Measurements from ENCODE around the gene LRCH3.
"Not testable (repeated sequence)": the region's sequence is repeated elsewhere in the genome, so short reads cannot be mapped to it uniquely, and the experiment has no call there.

LRCH3 gene

DNA sequence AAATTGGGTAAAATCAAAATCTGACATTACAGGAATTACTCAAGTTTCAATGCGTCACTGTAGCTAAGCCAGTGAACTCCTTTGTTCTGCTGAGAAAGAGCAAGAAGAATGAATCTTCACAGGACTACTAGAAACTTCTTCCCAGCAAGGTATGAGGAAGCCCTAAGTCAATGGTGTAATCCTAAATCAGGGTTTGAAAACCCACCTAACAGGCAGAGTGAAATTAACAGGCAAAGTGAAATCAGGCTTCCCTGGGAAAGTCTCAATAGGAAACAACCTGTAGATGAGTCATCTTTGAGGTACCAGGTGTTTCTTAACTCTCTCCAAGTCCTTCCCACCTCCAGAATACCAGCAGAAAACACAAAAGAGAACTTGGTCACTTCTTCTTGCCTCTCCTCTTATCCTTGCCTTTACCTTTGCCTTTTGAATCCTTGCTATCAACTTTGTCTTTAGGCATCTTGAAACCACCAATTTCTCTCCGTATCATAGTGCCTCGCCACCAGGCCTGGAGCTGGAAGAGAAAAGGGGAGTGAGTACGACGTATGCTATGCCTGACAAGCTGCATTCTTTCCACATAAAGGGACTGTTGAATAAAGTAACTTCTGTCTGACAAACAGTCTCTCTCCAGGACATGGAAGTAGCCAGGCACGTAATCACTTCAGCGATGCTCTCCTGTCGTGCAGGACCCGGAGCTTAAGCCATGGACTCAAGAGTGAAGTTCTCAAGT is 98.3 kb downstream of the LRCH3 start:
- DNase-seq = no peak

DNA sequence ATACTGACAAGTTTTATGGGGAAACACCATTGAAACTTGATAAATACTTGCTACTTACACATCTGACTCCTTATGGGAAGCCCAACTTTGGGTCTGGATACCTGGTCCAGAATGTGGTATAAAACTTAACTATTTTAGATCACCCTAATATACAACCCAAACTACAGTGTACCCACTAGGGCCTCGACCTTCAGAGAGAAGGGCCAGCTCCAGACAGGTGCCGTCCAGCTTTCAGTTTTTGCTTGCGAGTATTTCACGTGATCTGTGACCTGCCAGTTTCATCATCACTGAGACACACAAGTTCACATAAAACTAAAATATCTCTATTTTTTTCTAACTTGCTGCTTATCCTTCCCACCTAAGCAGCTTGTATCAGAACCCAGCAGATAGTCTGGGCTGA is 99.6 kb downstream of the LRCH3 start:
- DNase-seq = no peak

DNA sequence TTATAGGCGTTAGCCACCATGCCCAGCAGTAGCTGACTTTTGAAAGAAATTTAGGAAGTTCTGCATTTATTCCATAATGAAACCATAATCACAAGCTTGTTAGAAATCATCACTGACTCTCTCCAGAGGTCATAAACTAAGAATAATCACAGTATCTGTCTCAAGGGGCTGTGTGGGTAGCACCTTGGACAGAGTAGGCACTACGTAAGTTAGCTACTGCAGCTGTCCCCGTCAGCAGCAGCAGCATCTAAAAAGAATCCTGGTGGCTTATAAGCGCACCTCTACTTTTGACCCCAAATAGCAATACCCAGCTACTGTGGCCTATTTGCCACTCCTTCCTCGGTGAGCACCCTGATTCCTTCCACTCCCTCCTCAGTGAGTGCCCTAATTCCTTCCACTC is 101.1 kb downstream of the LRCH3 start:
- no peak for DNase-seq

DNA sequence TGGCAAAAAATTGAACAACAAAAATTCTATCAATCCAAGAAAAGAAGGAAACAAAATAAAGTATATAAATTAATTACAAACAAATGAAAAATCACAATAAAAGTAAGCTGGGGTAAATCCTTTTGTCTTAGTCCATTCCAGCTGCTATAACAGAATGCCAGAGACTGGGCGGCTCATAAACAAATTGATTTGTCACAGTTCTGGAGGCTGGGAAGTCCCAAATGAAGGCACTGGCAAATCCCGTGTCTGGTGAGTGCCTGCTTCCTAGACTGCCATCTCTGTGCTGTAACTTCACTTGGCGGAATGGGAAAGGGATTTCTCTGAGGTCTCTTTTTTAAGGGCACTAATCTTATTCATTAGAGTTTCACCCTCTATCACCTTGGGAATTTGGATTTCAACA is 105.4 kb downstream of the LRCH3 start:
- DNase-seq = no peak

DNA sequence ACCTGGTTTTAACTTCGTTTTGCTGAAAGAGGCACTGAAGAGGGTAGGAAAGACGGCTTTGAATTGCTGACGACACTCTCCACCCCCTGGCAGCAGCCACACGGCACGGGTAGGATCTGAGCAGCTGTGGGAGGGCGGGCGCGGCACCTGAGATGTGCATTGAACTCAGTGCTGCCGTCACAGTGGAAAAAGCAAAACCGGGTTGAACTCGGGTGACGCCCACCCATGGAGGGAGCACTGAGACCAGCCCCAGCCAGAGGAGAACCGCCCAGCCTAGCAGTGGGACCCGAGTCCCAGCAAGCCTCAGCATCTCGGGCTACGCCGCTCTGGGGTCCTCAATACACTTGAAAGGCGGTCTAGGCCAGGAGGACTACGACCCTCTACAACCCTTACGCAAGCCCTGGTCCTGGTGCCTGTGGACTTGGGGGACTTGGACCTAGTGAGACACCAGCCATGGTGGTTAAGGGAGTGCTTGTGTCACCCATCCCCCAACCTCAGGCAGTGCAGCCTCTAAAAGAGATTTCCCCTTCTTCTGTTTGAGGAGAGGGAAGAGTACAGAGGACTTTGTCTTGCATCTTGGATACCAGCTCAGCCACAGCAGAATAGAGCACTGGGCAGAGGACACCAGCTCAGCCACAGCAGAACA is 108.9 kb downstream of the LRCH3 start:
- DNase-seq = no peak

DNA sequence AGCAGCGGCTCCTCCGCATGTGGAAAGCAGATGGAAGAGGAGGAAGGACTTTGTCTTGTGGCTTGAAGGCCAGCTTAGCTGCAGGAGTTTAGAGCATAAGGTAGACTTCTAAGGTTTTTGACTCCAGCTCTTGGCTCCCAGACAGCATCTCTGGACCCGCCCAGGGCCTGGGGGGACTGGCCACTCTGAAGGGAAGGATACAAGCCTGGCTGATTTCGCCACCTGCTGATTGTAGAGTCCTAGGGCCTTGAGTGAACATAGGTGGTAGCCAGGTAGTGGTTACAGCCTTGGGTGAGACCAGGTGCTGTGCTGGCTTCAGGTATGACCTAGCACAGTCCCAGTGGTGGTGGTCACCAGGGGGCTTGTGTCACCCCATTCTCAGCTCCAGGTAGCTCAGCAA is 110.6 kb downstream of the LRCH3 start:
- no peak for DNase-seq

DNA sequence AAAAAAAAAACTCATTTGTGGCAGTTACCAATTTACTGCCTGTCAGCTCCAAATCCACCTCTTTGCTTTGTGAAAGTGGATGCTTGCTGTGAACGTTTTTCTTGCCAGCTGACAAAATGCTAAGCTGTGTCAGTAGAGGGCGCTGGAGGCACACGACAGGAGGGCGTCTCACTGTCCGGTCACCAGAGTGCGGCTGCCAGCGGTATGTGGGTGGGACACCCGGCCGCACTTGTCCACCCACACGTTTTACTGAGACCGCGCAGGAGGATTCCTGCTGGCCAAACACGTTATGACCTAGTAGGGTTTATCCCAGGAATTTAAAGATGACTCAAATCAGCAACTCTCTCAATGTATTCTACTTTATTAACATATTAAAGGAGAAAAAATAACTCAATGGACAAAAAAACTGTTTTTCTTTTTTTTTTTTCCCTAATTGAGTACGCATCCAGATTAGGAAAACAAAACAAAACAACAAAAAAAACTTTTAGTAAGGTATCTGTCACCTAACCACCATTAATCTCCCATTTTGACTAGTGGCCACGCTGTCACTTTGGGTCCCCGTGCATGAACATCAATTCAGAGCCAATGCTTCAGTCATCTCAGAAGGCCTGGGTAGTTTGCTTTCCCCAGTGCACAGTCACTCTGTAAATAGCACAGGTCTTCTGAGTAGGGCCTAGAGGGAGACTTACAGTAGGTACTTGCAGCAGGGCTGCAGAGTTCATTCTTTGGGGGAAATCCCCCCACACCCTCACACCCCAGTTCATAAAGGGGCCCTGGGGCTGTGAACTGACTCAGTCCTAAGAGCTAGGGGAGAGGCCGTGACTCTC is 115.2 kb downstream of the LRCH3 start:
- DNase-seq = peak; percentile 76

DNA sequence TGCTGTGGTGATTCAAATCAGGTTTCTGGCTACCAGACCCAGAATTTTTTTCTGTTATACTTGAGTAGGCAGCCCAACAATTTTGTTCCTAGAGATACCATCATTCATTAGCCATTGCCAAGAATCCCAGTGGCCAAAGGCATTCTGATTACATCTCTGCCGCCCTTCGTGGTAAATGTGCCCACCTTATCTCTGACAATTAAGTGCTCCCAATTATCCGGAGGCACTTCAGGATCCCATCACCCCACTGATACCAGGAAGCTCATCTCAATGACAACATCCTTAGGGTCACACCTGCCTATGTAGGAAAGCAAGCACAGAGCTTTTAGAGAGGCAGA is 115.8 kb downstream of the LRCH3 start:
- DNase-seq = no peak

DNA sequence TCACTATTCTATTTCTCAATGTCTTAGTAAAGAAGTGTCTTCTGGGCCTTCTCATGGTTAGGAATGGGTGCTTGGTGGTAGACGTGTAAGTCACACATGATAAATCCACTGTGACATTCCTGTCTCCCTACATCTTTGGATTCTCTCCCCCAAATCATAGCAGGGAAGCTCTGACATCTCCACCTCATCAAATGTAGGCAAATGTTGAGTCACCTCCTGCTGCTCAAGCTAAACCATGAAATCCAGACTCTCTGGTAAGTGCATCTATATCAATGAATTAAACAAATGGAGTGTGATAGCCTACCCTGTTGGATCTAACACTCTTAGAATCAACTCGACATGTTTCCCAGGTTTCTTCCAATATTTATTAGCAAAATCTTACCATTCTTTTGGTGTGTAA is 116.1 kb downstream of the LRCH3 start:
- DNase-seq = no peak

DNA sequence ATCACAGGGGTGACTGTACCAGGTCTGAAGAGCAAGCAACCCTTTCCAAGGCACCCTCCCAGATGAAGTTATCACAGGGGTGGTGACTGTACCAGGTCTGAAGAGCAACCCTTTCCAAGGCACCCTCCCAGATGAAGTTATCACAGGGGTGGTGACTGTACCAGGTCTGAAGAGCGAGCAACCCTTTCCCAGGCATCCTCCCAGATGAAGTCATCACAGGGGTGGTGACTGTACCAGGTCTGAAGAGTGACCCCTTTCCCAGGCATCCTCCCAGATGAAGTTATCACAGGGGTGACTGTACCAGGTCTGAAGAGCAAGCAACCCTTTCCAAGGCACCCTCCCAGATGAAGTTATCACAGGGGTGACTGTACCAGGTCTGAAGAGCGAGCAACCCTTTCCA is 117.5 kb downstream of the LRCH3 start:
- not testable (repeated sequence) for DNase-seq

DNA sequence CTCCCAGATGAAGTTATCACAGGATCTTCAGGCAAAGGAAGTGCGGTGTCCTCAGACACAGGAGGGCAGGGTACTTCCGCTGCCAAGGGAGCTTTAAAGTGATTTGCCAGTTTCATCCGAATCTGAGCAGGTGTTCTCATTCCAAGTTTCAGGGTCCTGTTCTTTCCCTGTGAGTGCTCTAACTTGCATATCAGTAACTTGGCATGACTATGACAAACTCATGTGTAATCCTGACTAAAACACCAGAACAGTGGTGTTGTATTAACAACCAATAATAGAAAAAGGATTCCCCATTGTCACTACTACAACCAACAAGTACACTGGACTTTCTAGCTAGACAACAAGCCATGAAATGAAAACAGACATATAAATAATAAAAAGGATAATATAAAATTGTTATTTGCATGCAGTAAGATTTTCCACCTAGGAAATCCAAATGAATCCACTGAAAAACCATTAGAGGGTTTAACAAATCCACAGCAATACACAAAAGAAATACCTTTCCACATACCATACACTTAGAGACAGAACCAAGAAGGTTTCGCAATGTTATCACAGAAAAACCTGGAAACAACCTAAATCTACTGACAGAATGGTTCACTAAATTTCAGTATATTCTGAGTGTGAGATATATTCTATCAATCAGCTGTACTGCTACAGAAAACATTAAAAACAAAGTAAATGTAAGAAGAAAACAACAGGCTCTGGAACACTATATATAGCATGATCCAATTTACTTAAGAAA is 118.1 kb downstream of the LRCH3 start:
- no peak for DNase-seq

DNA sequence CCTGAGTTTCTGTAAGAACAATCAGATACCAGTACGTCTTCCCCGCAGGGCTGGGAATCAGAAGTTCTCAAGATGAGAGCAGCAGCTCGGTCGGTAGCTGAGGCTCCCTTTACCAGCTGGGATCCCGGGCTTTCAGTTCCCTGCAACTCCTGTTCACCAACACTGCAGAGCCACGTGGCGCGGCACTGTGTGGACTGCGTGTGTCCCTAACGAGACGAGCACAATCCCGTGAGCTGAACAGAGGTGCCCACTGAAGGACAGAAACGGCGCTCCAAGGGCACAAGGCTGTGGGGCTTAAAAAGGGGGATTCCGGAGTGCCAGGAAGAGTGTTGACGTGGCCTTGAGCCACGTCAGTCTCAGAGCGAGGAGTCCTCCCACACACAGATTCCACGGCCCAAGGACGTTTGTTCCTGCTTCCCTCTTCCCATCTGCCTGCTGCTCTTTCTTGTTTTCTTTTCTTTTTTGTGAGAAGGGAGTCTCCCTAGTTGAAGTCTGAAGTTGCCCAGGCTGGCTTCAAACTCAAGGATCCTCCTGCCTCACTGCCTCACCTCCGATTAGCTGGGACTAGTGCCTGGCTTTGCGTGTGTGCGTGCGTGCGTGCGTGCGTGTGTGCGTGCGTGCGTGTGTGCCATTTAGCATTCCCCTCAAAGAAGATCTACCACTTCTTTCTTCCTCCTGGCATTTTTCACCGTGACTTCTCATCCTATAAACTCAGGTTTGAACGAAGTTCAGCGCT is 121.9 kb downstream of the LRCH3 start:
- DNase-seq = no peak

DNA sequence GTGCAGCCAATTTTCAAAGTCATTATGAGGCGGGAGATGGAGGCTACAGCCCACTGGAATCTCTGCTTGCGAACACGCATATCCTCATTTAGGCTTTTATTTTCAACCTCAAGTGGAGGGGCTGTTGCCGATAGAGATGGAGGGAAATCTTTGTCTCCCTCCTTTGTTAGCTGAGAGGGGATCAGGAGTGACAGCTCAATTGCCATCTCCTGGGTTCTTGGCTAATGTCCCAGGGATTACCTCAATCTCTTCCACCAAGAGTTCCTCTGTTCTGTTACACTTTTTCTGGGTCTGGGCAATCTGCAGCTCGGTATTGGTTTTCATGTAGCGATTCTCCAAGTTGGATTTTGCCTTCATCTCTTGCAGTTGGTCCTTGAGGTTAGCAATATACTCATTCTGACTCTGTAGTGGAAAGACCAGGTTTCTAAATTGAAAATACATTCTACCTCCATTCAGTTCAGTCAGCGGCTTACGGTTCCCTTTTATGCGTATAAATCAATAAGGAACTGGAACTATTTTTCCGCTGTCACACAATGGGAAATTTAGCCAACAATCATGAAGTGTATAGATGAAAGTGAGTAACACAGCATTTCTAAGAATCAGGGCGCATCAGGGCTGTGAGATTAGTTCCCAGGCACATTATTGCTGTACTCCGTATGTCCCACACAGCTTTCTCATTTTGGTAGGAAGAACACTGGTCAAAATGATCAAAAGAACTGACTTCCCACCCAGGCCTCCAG is 122.8 kb downstream of the LRCH3 start:
- DNase-seq = no peak

DNA sequence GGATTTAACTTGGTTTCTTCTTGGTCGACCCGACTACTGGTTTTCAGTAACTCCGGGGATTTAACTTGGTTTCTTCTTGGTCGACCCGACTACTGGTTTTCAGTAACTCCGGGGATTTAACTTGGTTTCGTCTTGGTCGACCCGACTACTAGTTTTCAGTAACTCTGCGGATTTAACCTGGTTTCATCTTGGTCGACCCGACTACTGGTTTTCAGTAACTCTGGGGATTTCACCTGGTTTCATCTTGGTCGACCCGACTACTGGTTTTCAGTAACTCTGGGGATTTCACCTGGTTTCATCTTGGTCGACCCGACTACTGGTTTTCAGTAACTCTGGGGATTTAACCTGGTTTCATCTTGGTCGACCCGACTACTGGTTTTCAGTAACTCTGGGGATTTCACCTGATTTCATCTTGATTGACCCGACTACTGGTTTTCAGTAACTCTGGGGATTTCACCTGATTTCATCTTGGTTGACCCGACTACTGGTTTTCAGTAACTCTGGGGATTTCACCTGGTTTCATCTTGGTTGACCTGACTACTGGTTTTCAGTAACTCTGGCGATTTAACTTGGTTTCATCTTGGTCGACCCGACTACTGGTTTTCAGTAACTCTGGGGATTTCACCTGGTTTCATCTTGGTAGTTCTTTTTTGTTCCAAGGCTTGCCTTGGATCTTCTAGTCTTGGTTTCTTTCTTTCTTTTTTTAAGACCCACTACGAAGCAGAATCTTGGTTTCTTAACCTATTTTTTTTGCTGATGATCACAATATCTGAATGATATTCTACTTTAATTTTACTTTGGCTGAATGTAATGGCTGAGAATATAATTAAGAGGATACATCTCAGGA is 130.6 kb downstream of the LRCH3 start:
- DNase-seq = not testable (repeated sequence)

DNA sequence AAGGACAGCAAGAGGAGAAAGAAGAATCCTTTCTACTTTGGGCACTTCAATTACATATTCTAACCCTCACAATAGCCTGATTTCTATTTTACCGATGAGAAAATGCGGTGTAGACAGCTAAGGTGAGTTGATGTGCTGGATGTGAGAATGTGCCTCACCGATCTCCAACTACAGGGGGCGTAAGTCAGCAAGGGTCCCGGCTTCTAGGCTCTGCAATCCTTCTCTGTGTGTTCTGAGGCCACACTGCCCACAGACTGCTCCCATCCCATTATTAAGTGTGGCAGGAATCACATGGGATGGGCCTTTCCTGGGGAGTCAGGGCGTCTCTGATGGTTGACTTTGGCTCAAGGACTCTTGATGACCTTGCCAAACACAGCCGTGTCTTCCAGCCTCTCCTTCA is 135.4 kb downstream of the LRCH3 start:
- no peak for DNase-seq

DNA sequence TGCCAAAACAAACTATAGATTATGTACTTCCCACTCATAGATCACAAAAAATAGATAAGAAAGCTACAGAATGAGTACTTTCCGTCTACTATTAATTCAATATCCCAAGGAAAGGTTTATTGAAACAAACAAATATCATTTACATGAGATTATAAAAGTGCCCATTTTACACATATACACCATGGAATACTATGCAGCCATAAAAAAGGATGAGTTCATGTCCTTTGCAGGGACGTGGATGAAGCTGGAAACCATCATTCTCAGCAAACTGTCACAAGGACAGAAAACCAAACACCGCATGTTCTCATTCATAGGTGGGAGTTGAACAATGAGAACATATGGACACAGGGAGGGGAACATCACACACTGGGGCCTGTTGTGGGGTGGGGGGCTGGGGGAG is 136.5 kb downstream of the LRCH3 start:
- DNase-seq = not testable (repeated sequence)

DNA sequence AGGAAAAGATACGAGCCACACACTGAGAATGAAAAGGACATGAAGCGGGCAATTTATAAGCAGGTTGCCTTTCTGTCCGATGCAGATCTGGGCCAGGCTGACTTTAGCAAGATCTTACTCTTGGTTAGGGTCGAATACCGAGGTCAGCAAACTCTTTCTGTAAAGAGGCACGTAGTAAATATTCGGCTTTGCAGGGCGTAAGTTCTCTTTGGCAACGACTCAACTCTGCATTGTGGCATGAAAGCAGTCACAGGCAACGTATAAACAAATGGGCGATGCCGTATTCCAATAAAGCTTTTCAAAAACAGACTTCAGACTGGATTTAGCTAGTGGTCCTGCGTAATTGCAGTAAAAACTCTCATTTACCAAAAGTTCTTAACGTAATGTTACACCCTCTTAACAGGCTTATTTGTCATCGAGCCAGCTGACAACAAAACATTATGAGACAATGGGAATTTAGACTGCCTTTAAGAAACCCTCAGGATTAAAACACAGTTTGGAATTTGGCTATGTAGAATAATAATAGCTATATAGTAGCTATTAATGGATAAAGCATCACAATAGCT is 145.8 kb downstream of the LRCH3 start:
- no peak for DNase-seq
